HepG2 (cell line): Measurements from ENCODE around the gene LRRN4CL. TPM values are rescaled to one million over a fixed set of nuclear protein-coding genes. Genes with fewer than 3 reads are reported as not detected.

ENCODE experiments used
- DMAP1 ChIP-seq: IDR thresholded peaks from 2 replicates; pipeline ENCODE4 v1.6.1; 2016
- GATAD1 ChIP-seq: IDR thresholded peaks from 2 replicates; pipeline ENCODE4 v1.6.1; 2016; ENCODE audit warnings: missing genetic modification reagents, missing compliant biosample characterization
- PLSCR1 ChIP-seq: sonication (generic); formaldehyde crosslinking; IDR thresholded peaks from 2 replicates; pipeline ENCODE4 v1.5.0; 2020; ENCODE audit warnings: missing genetic modification reagents, mild to moderate bottlenecking, borderline replicate concordance
- SMAD9 ChIP-seq: sonication (generic); formaldehyde crosslinking; IDR thresholded peaks from 2 replicates; pipeline ENCODE4 v1.5.1; 2020; ENCODE audit warnings: mild to moderate bottlenecking, missing genetic modification reagents
- TBX3 ChIP-seq: fragments of 450-650 bp; IDR thresholded peaks from 2 replicates; pipeline ENCODE4 v1.6.1; 2017; ENCODE audit warnings: antibody characterized with exemption, mild to moderate bottlenecking, inconsistent platforms, borderline replicate concordance
- ZKSCAN8 ChIP-seq: IDR thresholded peaks from 2 replicates; pipeline ENCODE4 v1.6.1; 2016; ENCODE audit warnings: borderline replicate concordance, missing genetic modification reagents, missing compliant biosample characterization
- ZNF138 ChIP-seq: sonication (generic); formaldehyde crosslinking; IDR thresholded peaks from 2 replicates; pipeline ENCODE4 v1.5.0; 2020; ENCODE audit warnings: mild to moderate bottlenecking, low read depth, missing genetic modification reagents
- ZNF354B ChIP-seq: sonication (generic); formaldehyde crosslinking; IDR thresholded peaks from 2 replicates; pipeline ENCODE4 v1.8.0; 2022; ENCODE audit warnings: mild to moderate bottlenecking, missing genetic modification reagents
- ZNF546 ChIP-seq: sonication (generic); formaldehyde crosslinking; conservative IDR thresholded peaks from 2 replicates; pipeline ENCODE4 v1.8.1; 2023; ENCODE audit warnings: mild to moderate bottlenecking, missing genetic modification reagents
- ZNF672 ChIP-seq: sonication (generic); formaldehyde crosslinking; IDR thresholded peaks from 2 replicates; pipeline ENCODE4 v1.8.1; 2022; ENCODE audit warnings: missing genetic modification reagents
- ZNF720 ChIP-seq: sonication (generic); formaldehyde crosslinking; IDR thresholded peaks from 2 replicates; pipeline ENCODE4 v1.4.0; 2020; ENCODE audit warnings: missing genetic modification reagents
- ZNF746 ChIP-seq: sonication (generic); formaldehyde crosslinking; IDR thresholded peaks from 2 replicates; pipeline ENCODE4 v1.8.0; 2022; ENCODE audit warnings: mild to moderate bottlenecking, missing genetic modification reagents
- ZNF749 ChIP-seq: sonication (generic); formaldehyde crosslinking; IDR thresholded peaks from 2 replicates; pipeline ENCODE4 v1.8.0; 2022; ENCODE audit warnings: mild to moderate bottlenecking, missing genetic modification reagents, moderate library complexity, borderline replicate concordance
- ZNF776 ChIP-seq: sonication (generic); formaldehyde crosslinking; IDR thresholded peaks from 2 replicates; pipeline ENCODE4 v1.4.0; 2020; ENCODE audit warnings: mild to moderate bottlenecking, missing genetic modification reagents
- ZNF777 ChIP-seq: sonication (generic); formaldehyde crosslinking; IDR thresholded peaks from 2 replicates; pipeline ENCODE4 v1.4.0; 2020; ENCODE audit warnings: missing genetic modification reagents
- polyA plus RNA-seq, 8 experiments: library from polyadenylated mRNA; depleted of rRNA in 3 of 8; stranded (reverse) in 7 of 8; unstranded in 1 of 8; fragments of >200 nt; fragmentation: Illumina TruSeq in 4 of 8; extraction: Trizol in 4 of 8; gene quantifications; 2 replicates each; pipeline versions ENCODE4 v1.2.1 to v1.2.3, GENCODE V29; 2011 to 2016; ENCODE audit warnings: low read depth in 4 of 8, missing spikeins in 1 of 8, mixed read lengths in 1 of 8; ENCODE audit not compliant: insufficient read depth in 1 of 8
- total RNA-seq, 5 experiments: library from RNA; depleted of rRNA; stranded (reverse); fragments of >200 nt; fragmentation: Illumina TruSeq; extraction: Trizol; gene quantifications; 2 replicates each; pipeline ENCODE4 v1.2.3, GENCODE V29; 2016; ENCODE audit warnings: low read depth in 1 of 5
- TF ChIP-seq, protein P1 (sequence below): IDR thresholded peaks from 2 replicates; pipeline ENCODE4 v1.6.1; 2018; ENCODE audit warnings: missing genetic modification reagents, mild to moderate bottlenecking, missing compliant biosample characterization
- TF ChIP-seq, protein P2 (sequence below): IDR thresholded peaks from 2 replicates; pipeline ENCODE4 v1.6.1; 2016; ENCODE audit warnings: mild to moderate bottlenecking
- TF ChIP-seq, protein P3 (sequence below), 2 experiments: fragments of 450-650 bp in 1 of 2; sonication (generic) in 1 of 2; formaldehyde crosslinking; IDR thresholded peaks; 2 replicates each; pipeline versions ENCODE4 v1.5.0 to v1.8.0; 2020 to 2022; ENCODE audit warnings: mild to moderate bottlenecking in 1 of 2, missing genetic modification reagents in 1 of 2
- TF ChIP-seq, protein P4 (sequence below): IDR thresholded peaks from 2 replicates; pipeline ENCODE4 v1.6.1; 2016; ENCODE audit warnings: missing biosample characterization, missing genetic modification reagents, low read depth
- TF ChIP-seq, protein P5 (sequence below): sonication (generic); formaldehyde crosslinking; IDR thresholded peaks from 2 replicates; pipeline ENCODE4 v1.5.1; 2020; ENCODE audit warnings: missing genetic modification reagents, mild to moderate bottlenecking, borderline replicate concordance

The LRRN4CL gene
- total and polyA plus RNA-seq, 2 of the 13 experiments (the other 11 are each of a cell fraction or from before 2014, with no cell fraction given) = 0.11 TPM; not detected in 1

- TF ChIP-seq ZNF672 (CRISPR knock-in tag) (no peak), ZKSCAN8 (CRISPR knock-in tag) (peak; percentile 72; the same call in 1 of the 2 replicates), SMAD9 (CRISPR knock-in tag) (peak; percentile 55; the same call in 1 of the 2 replicates), ZNF777 (CRISPR knock-in tag) (peak; percentile 60; the same call in 1 of the 2 replicates), TBX3 (no peak), ZNF354B (no peak), ZNF749 (peak; percentile 98), DMAP1 (CRISPR knock-in tag) (peak; percentile 94), ZNF546 (no peak; the same call in 1 of the 2 replicates), ZNF746 (CRISPR knock-in tag) (no peak; the same call in 1 of the 2 replicates), ZNF720 (CRISPR knock-in tag) (no peak), ZNF776 (CRISPR knock-in tag) (peak; percentile 100), PLSCR1 (CRISPR knock-in tag) (no peak; the same call in 1 of the 2 replicates), GATAD1 (CRISPR knock-in tag) (peak; percentile 89), ZNF138 (CRISPR knock-in tag) (peak; percentile 71; the same call in 1 of the 2 replicates)
- TF ChIP-seq, protein P1, sequence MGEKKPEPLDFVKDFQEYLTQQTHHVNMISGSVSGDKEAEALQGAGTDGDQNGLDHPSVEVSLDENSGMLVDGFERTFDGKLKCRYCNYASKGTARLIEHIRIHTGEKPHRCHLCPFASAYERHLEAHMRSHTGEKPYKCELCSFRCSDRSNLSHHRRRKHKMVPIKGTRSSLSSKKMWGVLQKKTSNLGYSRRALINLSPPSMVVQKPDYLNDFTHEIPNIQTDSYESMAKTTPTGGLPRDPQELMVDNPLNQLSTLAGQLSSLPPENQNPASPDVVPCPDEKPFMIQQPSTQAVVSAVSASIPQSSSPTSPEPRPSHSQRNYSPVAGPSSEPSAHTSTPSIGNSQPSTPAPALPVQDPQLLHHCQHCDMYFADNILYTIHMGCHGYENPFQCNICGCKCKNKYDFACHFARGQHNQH (CRISPR knock-in tag) = peak; percentile 59; the same call in 1 of the 2 replicates
- TF ChIP-seq, protein P2, sequence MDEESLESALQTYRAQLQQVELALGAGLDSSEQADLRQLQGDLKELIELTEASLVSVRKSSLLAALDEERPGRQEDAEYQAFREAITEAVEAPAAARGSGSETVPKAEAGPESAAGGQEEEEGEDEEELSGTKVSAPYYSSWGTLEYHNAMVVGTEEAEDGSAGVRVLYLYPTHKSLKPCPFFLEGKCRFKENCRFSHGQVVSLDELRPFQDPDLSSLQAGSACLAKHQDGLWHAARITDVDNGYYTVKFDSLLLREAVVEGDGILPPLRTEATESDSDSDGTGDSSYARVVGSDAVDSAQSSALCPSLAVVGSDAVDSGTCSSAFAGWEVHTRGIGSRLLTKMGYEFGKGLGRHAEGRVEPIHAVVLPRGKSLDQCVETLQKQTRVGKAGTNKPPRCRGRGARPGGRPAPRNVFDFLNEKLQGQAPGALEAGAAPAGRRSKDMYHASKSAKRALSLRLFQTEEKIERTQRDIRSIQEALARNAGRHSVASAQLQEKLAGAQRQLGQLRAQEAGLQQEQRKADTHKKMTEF = peak; percentile 80
- TF ChIP-seq, protein P3, sequence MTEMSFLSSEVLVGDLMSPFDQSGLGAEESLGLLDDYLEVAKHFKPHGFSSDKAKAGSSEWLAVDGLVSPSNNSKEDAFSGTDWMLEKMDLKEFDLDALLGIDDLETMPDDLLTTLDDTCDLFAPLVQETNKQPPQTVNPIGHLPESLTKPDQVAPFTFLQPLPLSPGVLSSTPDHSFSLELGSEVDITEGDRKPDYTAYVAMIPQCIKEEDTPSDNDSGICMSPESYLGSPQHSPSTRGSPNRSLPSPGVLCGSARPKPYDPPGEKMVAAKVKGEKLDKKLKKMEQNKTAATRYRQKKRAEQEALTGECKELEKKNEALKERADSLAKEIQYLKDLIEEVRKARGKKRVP (CRISPR knock-in tag; IDR thresholded peaks at IDR 0.05) = 0 out of 4 replicates have a peak, but pooled peaks of 1 of the 2 experiments have one; percentile 1
- TF ChIP-seq, protein P4, sequence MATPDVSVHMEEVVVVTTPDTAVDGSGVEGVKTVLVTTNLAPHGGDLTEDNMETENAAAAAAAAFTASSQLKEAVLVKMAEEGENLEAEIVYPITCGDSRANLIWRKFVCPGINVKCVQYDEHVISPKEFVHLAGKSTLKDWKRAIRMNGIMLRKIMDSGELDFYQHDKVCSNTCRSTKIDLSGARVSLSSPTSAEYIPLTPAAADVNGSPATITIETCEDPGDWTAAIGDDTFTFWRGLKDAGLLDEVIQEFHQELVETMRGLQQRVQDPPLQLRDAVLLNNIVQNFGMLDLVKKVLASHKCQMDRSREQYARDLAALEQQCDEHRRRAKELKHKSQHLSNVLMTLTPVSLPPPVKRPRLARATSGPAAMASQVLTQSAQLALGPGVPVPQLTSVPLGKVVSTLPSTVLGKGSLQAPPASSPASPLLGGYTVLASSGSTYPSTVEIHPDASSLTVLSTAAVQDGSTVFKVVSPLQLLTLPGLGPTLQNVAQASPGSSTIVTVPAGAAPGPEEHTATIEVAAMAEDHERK (CRISPR knock-in tag) = peak; percentile 69
- TF ChIP-seq, protein P5, sequence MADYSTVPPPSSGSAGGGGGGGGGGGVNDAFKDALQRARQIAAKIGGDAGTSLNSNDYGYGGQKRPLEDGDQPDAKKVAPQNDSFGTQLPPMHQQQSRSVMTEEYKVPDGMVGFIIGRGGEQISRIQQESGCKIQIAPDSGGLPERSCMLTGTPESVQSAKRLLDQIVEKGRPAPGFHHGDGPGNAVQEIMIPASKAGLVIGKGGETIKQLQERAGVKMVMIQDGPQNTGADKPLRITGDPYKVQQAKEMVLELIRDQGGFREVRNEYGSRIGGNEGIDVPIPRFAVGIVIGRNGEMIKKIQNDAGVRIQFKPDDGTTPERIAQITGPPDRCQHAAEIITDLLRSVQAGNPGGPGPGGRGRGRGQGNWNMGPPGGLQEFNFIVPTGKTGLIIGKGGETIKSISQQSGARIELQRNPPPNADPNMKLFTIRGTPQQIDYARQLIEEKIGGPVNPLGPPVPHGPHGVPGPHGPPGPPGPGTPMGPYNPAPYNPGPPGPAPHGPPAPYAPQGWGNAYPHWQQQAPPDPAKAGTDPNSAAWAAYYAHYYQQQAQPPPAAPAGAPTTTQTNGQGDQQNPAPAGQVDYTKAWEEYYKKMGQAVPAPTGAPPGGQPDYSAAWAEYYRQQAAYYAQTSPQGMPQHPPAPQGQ (CRISPR knock-in tag) = no peak; the same call in 1 of the 2 replicates
Observed at GRCh38 chr11:62727165-62727871, 38.0 kb upstream of the LRRN4CL start, which contains the start of gene HNRNPUL2 (continued).
